IPS-20b (cell line): ENCODE measurements around the gene TRMT1.

Source experiments
- H3K27ac ChIP-seq: one replicate; pipeline ENCODE4 v1.5.1; 2013; ENCODE audit warnings: low read length
- H3K27me3 ChIP-seq: 2 replicates; pipeline ENCODE4 v1.6.1; 2013; ENCODE audit warnings: mild to moderate bottlenecking, low read length, inconsistent platforms; ENCODE audit not compliant: insufficient read depth
- H3K36me3 ChIP-seq: 2 replicates; pipeline ENCODE4 v1.6.1; 2013; ENCODE audit warnings: low read depth, mild to moderate bottlenecking, inconsistent platforms, low read length, moderate library complexity; ENCODE audit not compliant: insufficient read depth
- H3K4me1 ChIP-seq: 2 replicates; pipeline ENCODE4 v1.6.1; 2013; ENCODE audit warnings: mild to moderate bottlenecking, control low read depth, inconsistent platforms, low read length, moderate library complexity; ENCODE audit not compliant: insufficient read depth
- H3K4me3 ChIP-seq: 2 replicates; pipeline ENCODE4 v1.5.1; 2013; ENCODE audit warnings: mild to moderate bottlenecking, low read length, inconsistent platforms
- H3K9ac ChIP-seq: 2 replicates; pipeline ENCODE4 v1.6.1; 2013; ENCODE audit warnings: low read depth, mild to moderate bottlenecking, inconsistent platforms, low read length, moderate library complexity
- H3K9me3 ChIP-seq: 2 replicates; pipeline ENCODE4 v1.6.1; 2013; ENCODE audit warnings: mild to moderate bottlenecking, low read depth, low read length, inconsistent platforms; ENCODE audit not compliant: insufficient read depth

The TRMT1 gene

GRCh38 chr19:13057147-13057572, 59.4 kb downstream of the TRMT1 start:
- H3K27me3 ChIP-seq = peaks cover 100% of the 10 kb centered on the region
- H3K9ac ChIP-seq = no peak overlapping the region
- no peak overlapping the region for H3K27ac ChIP-seq
- peaks cover 22% of the 10 kb centered on the region for H3K4me1 ChIP-seq
- H3K4me3 ChIP-seq = no peak overlapping the region
- H3K36me3 ChIP-seq = no peaks in the 10 kb centered on the region
- no peaks in the 10 kb centered on the region for H3K9me3 ChIP-seq

GRCh38 chr19:13056052-13056660, 60.4 kb downstream of the TRMT1 start:
- Histone ChIP-seq H3K27me3 (peaks cover 100% of the 10 kb centered on the region), H3K9ac (peak overlapping the region; percentile 10; the same call in 1 of the 2 replicates), H3K4me3 (peak overlapping the region; percentile 44), H3K4me1 (peaks cover 28% of the 10 kb centered on the region), H3K36me3 (no peaks in the 10 kb centered on the region), H3K27ac (no peak overlapping the region), H3K9me3 (no peaks in the 10 kb centered on the region)

- Histone ChIP-seq H3K4me3 (peak overlapping the region; percentile 44), H3K27me3 (peaks cover 100% of the 10 kb centered on the region), H3K36me3 (no peaks in the 10 kb centered on the region), H3K9ac (peak overlapping the region; percentile 10; the same call in 1 of the 2 replicates), H3K27ac (no peak overlapping the region), H3K4me1 (peaks cover 30% of the 10 kb centered on the region), H3K9me3 (no peaks in the 10 kb centered on the region)
Observed at GRCh38 chr19:13055213-13056051, 61.1 kb downstream of the TRMT1 start.
